ENCODE measurements around the gene FAM72B. TPM values are rescaled to one million over a fixed set of nuclear protein-coding genes. Genes with fewer than 3 reads are reported as not detected.
"Not testable (repeated sequence)": the region's sequence is repeated elsewhere in the genome, so short reads cannot be mapped to it uniquely, and the experiment has no call there.

The FAM72B gene
- total and polyA plus RNA-seq, 2 donors = 3.5 to 8.5 TPM

DNA sequence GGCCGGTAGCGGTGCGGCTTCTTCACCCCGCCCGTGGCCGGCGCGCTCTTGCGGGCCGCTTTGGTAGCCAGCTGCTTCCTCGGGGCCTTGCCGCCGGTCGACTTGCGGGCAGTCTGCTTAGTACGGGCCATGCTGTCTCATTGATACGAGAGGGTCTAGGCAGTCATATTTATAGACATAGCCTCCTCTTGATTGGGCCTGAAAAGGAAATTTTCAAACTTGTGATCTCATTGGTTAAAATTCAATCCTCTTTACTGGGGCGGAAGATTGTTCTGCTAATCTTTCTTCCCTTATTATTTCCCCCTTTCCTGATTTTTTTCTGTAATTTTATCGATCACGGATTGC lies 65.7 kb downstream of the FAM72B start:
- DNase-seq (ENCODE audit: low read depth in 6 of 9, low spot score in 9 of 9); H3K36me3 ChIP-seq (ENCODE audit: control insufficient read depth in 2 of 2, insufficient read depth in 2 of 2, low read length in 1 of 2); H3K27ac ChIP-seq (ENCODE audit: low read depth in 1 of 2, low read length in 1 of 2); H3K27me3 ChIP-seq (ENCODE audit: control insufficient read depth in 2 of 2, insufficient read depth in 1 of 2, low read length in 1 of 2); H3K9me3 ChIP-seq (ENCODE audit: control insufficient read depth in 2 of 2, insufficient read depth in 1 of 2, low read length in 1 of 2); H3K4me1 ChIP-seq (ENCODE audit: control insufficient read depth in 2 of 2, insufficient read depth in 2 of 2, low read length in 2 of 2): not testable (repeated sequence)
- WGBS = 18% methylated on average over 9 of the region's 20 CpGs
- H3K4me3 ChIP-seq (ENCODE audit: low read length in 2 of 2) = peak overlapping the region in 1 of 2 donors; percentile 24

Other genes with a start within 250 kb of the FAM72B start
- gene SRGAP2C, start 635 bp upstream of the FAM72B start, total RNA-seq = 3.4 TPM
- 6.2 TPM for gene SRGAP2C, start 635 bp upstream of the FAM72B start, polyA plus RNA-seq